HG02885 (cell line): Measurements from ENCODE around the gene NFKBIZ.
A peak's percentile ranks its signal among the peaks of the same experiment; 100 is the strongest.
"Not testable (repeated sequence)": the region's sequence is repeated elsewhere in the genome, so short reads cannot be mapped to it uniquely, and the experiment has no call there.

ENCODE experiments used
- ATAC-seq: cut with Tn5 transposase; IDR thresholded peaks from one replicate; pipeline ENCODE4 v1.9.1; 2021; ENCODE audit warnings: mild to moderate bottlenecking; ENCODE audit not compliant: unreplicated experiment, poor library complexity

NFKBIZ gene

GRCh38 chr3:101868534-101869464 lies 19.5 kb downstream of the NFKBIZ start:
- no peak for ATAC-seq

DNA sequence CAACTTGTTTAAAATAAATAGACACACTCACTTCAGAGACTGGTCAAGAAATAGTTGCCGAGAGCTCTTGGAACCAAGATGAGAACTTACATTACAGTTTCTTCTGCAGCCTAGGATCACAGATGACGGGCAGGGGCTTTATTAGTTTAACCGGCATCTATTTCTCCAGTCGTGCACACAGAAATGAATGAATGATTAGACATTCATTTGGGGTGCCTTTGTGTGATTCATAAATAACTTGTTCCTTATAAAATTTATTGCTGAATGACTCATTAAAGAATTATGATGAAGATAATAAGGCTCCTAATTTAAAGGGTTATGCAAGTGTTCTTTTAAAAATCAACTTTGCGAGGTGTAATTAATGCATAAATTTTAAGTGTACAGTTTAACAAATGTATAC lies 20.8 kb downstream of the NFKBIZ start:
- no peak for ATAC-seq

- ATAC-seq, result no peak
Measured at GRCh38 chr3:101873619-101874018, 24.3 kb downstream of the NFKBIZ start.

DNA sequence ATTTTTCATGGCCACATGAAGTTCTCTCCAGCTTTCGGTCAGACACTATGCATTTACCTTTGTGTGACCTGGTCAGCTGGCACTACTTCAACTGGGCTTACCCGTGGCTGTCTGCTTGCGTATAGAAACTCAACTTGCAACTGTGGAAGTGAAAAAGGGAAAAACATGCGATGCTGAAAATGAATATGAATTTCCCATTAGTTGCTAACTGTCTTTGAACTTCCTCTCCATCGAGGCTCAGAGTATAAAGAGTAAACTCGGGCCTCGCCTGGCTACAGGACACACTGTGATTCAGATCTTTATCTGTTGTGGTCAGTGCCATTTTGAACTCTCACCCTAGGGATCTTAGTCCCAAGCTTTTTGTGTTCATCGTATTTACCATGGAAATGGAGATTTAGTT lies 26.8 kb downstream of the NFKBIZ start:
- no peak for ATAC-seq

- no peak for ATAC-seq
Measured at GRCh38 chr3:101878589-101878988, 29.3 kb downstream of the NFKBIZ start.

GRCh38 chr3:101879102-101879501 lies 29.8 kb downstream of the NFKBIZ start:
- ATAC-seq, result no peak

DNA sequence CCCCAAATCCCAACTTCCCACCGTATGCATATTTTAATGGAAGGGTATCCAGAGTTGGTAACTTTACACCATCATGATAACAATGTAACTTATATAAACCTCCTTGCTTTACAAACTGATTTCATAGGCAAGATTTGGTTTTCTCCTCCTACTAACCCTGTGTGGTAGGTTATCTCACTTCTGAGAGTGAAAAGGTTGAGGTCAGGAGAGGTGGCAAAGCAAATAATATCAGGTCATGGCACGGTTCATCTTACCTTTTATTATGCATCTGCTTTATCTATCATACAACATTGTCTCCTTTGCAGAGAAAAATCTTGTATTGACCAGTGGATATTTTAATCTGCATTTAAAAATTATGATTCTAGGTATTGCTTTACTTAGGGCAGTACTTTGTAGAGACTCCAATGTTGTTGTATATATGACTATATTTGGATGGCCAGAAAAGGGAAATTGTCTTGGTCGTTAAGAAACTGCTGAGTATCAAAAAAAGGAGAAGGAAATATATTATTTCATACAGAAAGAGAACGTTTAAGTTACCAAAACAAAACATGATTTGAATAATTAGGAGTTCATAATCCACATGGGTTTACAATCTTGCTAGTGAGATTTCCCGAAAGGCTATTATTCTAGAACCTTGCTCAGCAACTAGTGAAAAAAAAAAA lies 30.4 kb downstream of the NFKBIZ start:
- ATAC-seq, result no peak

DNA sequence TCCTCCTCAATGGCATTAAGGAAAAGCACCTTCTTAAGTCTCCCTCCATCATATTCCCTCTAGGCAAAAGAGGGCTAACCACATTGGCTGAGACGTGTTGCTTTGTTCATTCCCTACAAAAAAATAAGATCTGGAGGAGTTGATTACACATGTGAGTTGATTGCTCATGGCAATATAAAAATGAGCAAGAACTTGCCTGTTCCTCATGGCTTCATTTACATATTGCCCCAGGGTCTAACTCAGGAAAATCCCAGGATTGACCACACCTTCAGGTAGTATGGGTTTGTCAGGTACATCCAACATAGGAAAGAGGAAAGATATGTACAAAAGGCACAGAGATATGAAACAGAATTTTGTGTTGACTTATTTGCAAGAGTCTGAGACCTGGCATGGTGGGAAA lies 35.5 kb downstream of the NFKBIZ start:
- no peak for ATAC-seq

GRCh38 chr3:101885584-101885983 lies 36.3 kb downstream of the NFKBIZ start:
- not testable (repeated sequence) for ATAC-seq

DNA sequence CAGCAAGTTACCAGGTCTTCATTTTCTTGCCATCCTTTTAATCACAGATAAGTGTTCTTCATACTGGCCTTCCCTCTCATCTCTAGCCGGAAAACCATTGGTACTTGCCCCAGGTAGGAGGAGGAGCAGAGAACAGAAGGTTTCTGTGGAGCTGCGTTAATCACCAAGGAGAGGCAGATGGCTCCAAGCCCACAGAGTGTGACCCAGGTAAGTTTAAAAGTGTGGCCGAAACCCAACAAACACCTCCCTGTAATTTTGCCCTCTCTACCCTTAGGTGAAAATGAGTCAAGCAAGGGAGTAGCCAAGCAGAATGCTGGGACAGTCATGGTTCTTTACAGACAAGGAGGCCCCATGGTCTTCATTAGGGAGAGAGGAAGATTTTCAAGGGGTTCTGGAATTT lies 37.3 kb downstream of the NFKBIZ start:
- ATAC-seq, result no peak

- ATAC-seq, result no peak
Measured at GRCh38 chr3:101888653-101889052, 39.3 kb downstream of the NFKBIZ start.

DNA sequence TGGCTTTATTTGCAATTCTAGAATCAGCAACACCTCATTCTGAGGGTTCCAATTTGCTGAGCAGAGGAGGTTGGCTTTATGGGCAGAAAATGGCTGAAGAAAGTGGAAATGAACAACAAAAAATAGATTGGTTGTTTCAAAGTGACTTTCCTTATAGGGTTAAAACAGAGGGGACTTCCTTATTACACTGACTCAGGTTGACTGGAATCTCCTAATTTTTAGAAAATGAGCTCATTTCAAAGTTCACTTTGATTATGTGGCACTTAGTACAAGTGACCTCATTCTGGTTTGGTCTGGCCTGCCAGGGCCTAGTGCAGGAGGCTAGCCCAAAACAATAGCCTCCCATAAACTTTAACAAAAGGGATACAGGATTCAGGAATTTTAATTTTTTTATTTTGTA lies 41.4 kb downstream of the NFKBIZ start:
- ATAC-seq, result peak; percentile 72

DNA sequence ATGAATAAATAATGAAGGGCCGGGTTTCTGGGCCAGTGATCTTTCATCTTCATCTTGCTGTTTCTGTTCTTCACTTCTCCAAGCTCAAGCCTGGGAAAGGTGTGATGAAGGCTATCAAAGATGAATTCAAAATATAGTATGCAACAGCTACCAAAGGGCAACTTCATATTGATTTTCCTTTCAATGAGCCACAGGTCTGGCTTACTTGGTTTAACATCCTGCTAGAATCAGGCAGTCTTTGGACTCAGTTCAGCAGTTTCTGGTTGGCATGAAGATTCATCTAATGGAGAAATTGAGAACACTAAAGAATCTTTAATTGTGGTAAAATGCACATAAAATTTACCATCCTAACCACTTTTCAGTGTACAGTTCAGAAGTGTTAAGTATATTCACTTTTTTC lies 43.3 kb downstream of the NFKBIZ start:
- no peak for ATAC-seq

- no peak for ATAC-seq
Measured at GRCh38 chr3:101896083-101896757, 46.9 kb downstream of the NFKBIZ start.

DNA sequence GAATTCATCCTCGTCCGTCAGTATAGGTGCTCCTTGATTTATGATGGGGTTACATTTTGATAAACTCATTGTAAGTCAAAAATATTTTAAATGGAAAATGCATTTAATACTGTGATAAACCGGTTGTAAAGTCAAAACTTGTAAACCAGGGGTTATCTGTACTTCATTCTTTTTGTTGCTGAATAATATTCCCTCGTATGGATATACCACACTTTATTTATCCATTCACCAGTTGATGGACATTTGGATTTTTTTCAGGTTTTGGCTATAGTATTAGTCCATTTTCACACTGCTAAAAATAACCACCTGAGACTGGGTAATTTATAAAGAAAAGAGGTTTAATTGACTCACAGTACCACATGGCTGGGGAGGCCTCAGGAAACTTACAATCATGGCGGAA lies 47.7 kb downstream of the NFKBIZ start:
- no peak for ATAC-seq

GRCh38 chr3:101898039-101898438 lies 48.7 kb downstream of the NFKBIZ start:
- no peak for ATAC-seq

DNA sequence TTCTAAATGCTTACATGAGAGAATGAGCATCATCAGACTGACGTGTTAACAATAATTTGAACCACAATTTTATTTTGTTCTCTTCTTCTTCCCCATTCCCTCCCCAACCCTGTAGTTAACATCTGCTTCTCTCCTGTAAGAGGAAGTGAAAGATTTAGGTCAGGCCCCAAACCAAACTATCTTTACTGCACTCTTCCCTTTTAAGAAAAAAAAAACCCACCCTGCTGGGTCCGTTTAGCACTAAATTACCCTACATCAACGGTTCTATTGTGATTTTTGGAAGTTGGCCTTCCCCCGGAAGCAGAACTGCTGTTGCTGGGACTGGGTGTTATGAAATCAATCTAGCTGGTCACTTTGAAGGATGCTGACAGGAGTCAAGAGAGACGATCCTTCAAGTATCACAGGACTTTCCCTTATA lies 49.4 kb downstream of the NFKBIZ start:
- peak; percentile 93 for ATAC-seq

DNA sequence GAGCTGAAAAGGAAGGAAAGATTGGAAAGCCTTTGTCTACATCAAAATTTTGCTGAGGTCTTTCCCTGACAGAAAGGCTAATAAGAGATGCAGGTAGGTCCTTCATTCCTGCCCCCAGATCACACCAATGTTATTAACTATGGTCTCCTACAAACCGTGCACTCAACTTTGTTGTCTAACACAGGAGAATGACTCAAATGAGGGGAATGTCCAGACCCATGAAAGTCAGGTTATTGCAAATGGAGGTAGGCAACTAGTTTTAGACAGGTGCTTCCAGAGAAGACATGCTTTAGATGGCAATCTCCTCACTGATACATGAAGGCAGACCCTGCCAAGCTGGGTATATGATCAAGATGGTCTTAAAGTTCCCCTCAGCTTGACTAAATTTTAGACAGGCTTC lies 51.0 kb downstream of the NFKBIZ start:
- no peak for ATAC-seq

DNA sequence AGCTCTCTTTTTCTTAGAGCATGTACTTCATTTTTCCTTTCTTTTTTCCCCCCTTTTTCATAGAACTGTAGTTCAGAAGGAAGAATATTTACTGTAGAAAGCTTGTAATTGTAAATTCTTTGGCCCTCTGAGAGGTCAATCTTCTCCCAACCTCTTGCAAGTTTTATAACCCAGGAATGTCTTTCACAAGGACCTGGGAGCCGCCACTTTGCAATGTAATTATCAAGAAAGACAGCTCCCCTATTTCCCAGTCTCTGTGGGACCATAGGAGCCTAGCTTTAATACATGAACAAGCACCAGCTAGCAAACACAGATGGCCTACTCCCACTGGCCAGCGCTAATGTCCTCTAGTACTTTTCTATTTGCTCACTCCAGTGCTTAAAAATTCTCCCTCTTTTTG lies 51.4 kb downstream of the NFKBIZ start:
- no peak for ATAC-seq

- ATAC-seq, result peak; percentile 47
Measured at GRCh38 chr3:101902041-101902440, 52.7 kb downstream of the NFKBIZ start.

GRCh38 chr3:101903451-101903871 lies 54.1 kb downstream of the NFKBIZ start:
- ATAC-seq, result no peak
